GM19372 (cell line): ENCODE results near the gene STK26.
"Not testable (repeated sequence)": the region's sequence is repeated elsewhere in the genome, so short reads cannot be mapped to it uniquely, and the experiment has no call there.

Experiments
- ATAC-seq: cut with Tn5 transposase; IDR thresholded peaks from one replicate; pipeline ENCODE4 v1.9.1; 2021; ENCODE audit warnings: mild to moderate bottlenecking, low read depth, moderate library complexity; ENCODE audit not compliant: unreplicated experiment

STK26 gene

DNA sequence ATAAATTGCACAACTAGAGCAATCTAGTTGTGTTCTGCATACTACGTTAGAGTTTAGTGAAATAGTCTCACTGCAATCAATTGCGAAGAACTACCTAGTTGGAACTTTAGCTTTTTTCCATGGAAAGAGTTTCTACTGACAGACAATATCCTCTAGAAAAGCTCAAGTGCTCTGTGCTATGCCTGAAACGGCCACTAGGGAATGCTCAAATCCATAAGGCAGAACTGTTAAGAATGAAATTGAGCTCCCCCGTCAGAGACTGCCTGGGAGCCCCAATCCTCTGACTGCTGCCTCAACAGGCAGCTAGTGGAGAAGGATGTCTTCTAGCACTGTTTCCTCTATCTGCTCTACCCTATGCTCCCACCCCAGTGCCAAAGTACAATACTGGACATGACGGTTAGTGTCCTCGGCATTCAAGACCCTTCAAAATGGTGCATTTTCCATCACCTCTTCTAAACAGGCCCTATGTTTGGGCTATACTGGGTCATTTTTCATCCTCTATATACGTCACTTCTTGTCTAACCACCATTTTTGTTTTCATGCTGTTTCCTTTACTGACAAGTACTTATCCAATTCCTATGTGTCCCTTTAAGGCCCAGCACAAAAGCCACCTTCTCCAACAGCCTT lies 69.5 kb downstream of the STK26 start:
- ATAC-seq, result peak; percentile 80

- ATAC-seq, result no peak
Measured at GRCh38 chrX:132093239-132093860, 70.2 kb downstream of the STK26 start.

GRCh38 chrX:132094164-132094563 lies 71.1 kb downstream of the STK26 start:
- ATAC-seq, result no peak

GRCh38 chrX:132098704-132099103 lies 75.6 kb downstream of the STK26 start:
- ATAC-seq, result not testable (repeated sequence)

- no peak for ATAC-seq
Measured at GRCh38 chrX:132101206-132101605, 78.1 kb downstream of the STK26 start.

DNA sequence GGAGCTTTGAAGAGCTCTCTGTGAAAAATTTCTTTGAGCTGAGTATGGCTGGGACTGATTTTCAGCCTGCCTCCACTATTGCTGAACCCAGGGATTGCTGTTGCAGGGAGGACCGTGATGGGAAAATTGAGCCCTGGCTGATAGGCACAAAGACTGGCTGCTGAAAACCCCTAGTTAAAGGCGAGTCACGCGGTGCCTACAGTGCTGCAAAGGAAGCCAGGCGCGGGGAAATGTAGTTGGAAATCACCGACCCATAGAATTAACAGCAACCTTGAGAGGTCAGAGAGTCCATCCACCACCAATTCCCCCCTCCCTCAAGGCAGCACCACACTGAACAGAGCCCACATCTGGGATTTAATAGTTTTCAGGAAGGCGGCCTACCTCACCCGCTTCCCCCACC lies 78.7 kb downstream of the STK26 start:
- no peak for ATAC-seq

GRCh38 chrX:132107291-132107690 lies 84.2 kb downstream of the STK26 start:
- no peak for ATAC-seq

DNA sequence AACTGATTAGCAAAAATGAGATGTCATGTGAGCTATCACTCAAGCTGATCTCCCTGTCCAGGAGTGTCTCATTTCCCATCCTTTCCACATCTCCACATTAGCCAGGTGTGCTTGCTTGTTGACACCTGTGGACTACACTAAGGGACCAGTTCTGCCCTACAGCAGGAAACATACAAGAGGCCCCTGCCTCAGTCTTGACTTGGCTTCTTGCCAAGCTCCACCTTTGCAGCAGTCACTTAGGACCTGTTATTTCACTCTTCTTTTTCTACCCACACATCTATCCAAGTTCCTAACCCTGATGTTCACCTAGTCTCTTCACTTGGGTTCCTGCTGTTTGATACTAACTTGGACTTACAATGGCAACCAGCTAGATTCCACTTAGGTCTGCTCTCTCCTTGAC lies 91.5 kb downstream of the STK26 start:
- no peak for ATAC-seq

DNA sequence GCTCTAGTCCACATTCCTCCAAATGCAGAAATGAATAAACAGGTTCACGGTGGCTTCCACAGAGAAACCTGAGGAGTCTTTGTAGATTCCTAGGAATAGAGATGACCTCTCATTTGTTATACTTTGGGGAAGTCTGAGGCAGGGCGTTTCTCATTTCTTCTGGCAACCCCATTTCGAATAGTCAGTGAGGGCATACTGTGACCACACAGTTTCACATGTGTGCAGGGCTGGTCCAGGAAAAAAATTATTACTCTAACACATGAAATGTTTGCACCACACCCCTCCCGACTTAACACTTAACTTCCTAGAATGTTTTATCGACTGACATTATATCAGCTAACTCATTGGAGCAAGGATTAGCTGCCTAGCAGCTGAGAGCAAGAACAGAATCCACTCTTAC lies 92.7 kb downstream of the STK26 start:
- ATAC-seq, result no peak

DNA sequence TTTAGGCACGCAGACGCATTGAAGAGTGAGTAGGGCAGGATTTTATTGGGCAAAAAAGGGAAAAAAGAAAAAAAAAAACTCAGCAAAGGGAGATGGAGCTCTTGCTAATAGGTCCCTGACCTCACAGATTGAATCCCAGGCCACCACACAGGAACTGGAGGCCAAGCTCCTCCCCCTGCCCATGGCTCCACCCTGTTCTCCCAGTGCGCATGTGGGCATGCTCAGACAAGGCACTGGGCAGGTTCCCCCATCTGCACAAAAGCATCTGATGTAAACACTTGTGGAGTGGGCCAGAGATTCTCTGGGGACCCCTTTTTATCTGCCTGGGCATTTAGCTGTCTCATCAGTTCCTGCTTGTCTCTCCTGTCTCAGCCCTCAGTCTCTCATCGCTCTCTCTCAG lies 95.3 kb downstream of the STK26 start:
- no peak for ATAC-seq

DNA sequence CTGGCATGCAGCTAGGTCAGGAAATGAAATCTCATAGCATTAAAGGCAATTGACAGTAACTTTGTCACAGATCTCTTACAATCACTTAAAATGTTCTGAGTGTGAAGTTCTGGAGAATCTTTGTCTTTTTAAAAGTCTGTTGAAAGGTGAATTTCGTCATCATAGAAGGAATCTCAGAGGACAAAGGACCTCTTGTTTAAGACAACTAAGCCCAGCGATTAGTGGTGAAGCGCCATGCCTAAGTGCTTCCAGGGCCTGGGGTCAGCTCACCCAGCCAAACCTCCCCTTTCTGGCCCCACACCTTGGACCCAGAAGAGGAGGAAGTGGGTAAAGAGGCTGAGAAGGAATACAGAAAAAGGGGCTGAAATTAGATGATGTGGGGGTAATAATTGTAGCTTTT lies 96.2 kb downstream of the STK26 start:
- ATAC-seq, result no peak

DNA sequence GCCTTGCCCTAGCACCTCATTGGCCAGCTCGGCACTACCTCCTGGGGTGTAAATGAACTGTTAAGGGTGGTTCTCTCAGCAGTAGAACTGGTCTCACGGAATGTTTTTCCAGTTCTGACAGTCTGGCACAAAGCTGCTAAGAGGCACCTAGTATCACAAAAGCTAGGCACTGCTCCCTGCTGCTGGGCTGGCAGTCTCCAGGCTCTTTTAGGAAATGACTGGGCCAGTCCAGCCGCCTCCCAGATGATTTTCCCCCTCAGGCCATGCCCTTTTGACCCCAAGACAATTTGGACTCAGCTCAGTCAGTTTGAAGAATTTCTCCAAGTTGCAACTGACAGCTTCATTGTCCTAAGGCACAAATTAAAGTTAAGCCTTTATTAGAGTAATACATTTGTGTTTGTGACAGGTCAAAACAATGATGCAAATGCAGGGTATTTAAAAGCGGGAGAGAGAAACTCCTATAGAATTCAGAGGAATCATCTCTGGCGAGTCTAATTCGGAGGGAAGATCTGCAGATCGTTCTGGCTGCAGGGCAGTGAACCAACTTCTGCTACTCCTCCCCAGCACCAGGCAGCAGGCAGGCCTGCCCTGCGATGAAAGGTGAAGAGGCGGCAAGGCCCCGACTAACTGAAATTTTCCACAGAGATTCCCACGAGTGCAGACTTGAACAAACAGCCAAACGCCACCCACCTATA lies 96.9 kb downstream of the STK26 start:
- ATAC-seq, result no peak

DNA sequence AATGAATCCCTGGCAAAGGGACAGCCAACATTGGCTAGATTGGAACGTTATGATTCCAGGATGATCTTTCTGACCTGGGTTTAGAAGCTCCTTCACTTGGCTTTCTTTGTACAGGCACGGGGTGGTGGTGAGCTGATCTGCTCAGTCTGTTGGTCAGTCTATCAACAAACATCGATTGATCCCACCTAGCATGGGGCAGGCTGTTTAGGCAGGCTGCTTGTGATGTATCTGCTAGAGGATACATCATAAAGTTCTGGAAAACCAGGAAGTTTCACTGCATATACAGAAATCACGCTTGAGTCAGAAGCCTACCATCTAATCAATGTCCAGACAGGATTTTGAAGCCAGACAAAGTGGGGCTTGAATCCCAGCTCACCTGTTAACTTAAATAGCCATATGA lies 97.8 kb downstream of the STK26 start:
- ATAC-seq, result no peak
